Testis (tissue), 5 donors: Measurements from ENCODE around the gene SDHAF2. TPM values are rescaled to one million over a fixed set of nuclear protein-coding genes. Genes with fewer than 3 reads are reported as not detected.
"Not testable (repeated sequence)": the region's sequence is repeated elsewhere in the genome, so short reads cannot be mapped to it uniquely, and the experiment has no call there.

Experiments
- DNase-seq: peaks from one replicate; pipeline ENCODE4 v3.0.0-alpha.2; 2019
- H3K27ac ChIP-seq, 2 donors: fragments of 200-600 bp; sonication (generic); one replicate each; pipeline ENCODE4 v1.5.1; 2019
- H3K27me3 ChIP-seq: fragments of 200-600 bp; sonication (generic); one replicate; pipeline ENCODE4 v1.5.1; 2019
- H3K36me3 ChIP-seq: fragments of 200-600 bp; sonication (generic); one replicate; pipeline ENCODE4 v1.5.1; 2017; ENCODE audit warnings: low read depth; ENCODE audit errors: missing control alignments
- H3K4me1 ChIP-seq: fragments of 200-600 bp; sonication (generic); one replicate; pipeline ENCODE4 v1.5.1; 2019
- H3K4me3 ChIP-seq, 2 donors: fragments of 200-600 bp; sonication (generic); one replicate each; pipeline ENCODE4 v1.5.1; 2017 to 2019
- H3K9me3 ChIP-seq: fragments of 200-600 bp; sonication (generic); one replicate; pipeline ENCODE4 v1.5.1; 2017
- CTCF ChIP-seq, 3 experiments: fragments of 450-650 bp in 2 of 3; fragments of 200-600 bp in 1 of 3; sonication (generic) in 1 of 3; IDR thresholded peaks; one replicate each; pipeline ENCODE4 v1.5.1; 2016 to 2019; ENCODE audit warnings: antibody characterized with exemption in 3 of 3, mild to moderate bottlenecking in 2 of 3, moderate library complexity in 1 of 3
- POLR2A ChIP-seq: fragments of 450-650 bp; IDR thresholded peaks from one replicate; pipeline ENCODE4 v1.6.1; 2017; ENCODE audit warnings: antibody characterized with exemption, mild to moderate bottlenecking, moderate library complexity
- WGBS, 2 donors: methylation state at CpG; one replicate each; pipeline ENCODE4 v1.1.5; 2018; 5-methylcytosine and 5-hydroxymethylcytosine counted together
- intact Hi-C: fragments of 100-400 bp; cut with DNase I; formaldehyde crosslinking; loops from one replicate; pipeline ENCODE4 v1.15.1; 2023; ENCODE audit warnings: low total_unique reads
- long read RNA-seq, 2 donors: transcript quantifications; one replicate each; lab custom pipeline, GENCODE V29; 2026
- polyA plus RNA-seq: library from polyadenylated mRNA; stranded (reverse); fragments of 350-450 nt; fragmentation: Illumina TruSeq; extraction: RNeasy Lipid Tissue Mini Kit (QIAGEN cat#74804); gene quantifications from one replicate; pipeline ENCODE4 v1.2.3, GENCODE V29; 2014; ENCODE audit warnings: low read depth, low replicate concordance; ENCODE audit not compliant: insufficient read depth
- total RNA-seq, 2 donors: library from RNA; depleted of rRNA; stranded (reverse); fragments of >200 nt; gene quantifications; one replicate each; pipeline ENCODE4 v1.2.3, GENCODE V29; 2016

The SDHAF2 gene
- 10 to 100 TPM; 66.2 to 85.4 TPM for total RNA-seq
- polyA plus RNA-seq: 46.8 TPM
- long read RNA-seq, donor 1, transcript SDHAF2-201 (4 exons, 2,033 nt): major isoform, 28 of 40 reads
- long read RNA-seq, donor 1, transcript SDHAF2-206 (2 exons, 835 nt): minor isoform, 5 of 40 reads
- long read RNA-seq, donor 1, partial matches to known transcripts: 5 of 40 reads
- long read RNA-seq, donor 1, other reads (novel, unspliced or antisense): 0 of 40 reads
- long read RNA-seq, donor 2, transcript SDHAF2-201 (4 exons, 2,033 nt): major isoform, 19 of 43 reads
- long read RNA-seq, donor 2, transcript SDHAF2-206 (2 exons, 835 nt): minor isoform, 7 of 43 reads
- long read RNA-seq, donor 2, partial matches to known transcripts: 13 of 43 reads
- long read RNA-seq, donor 2, other reads (novel, unspliced or antisense): 0 of 43 reads

- peaks cover 29% of the 10 kb centered on the region for H3K4me1 ChIP-seq
- H3K27ac ChIP-seq: peak within 1 kb of the TSS; percentile 98
- peak; percentile 98 for DNase-seq
- H3K9me3 ChIP-seq: no peaks in the 10 kb centered on the region
- 1 to 2% methylated on average over 10 to 78 of the region's 82 CpGs for WGBS, 2 donors
- TF ChIP-seq CTCF (IDR thresholded peaks at IDR 0.05): no peak
- peak; percentile 63 for TF ChIP-seq POLR2A
- peak within 1 kb of the TSS; percentile 92 to 98 for H3K4me3 ChIP-seq
- H3K27me3 ChIP-seq: no peaks in the 10 kb centered on the region
- no peaks in the 10 kb centered on the region for H3K36me3 ChIP-seq
- intact Hi-C loops: loop anchor here (10.0 kb wide), 1 partner anchor 95 kb away; the partner anchor contains the start of genes DDB1 and TKFC
These were observed at the start of gene SDHAF2, which contains the start of gene CPSF7 for GRCh38 chr11:61429691-61430582. Gene SDHAF2, plus strand, starts transcription at chr11:61430124. Its CDS starts 23 bp downstream, at chr11:61430147. Gene CPSF7, minus strand, starts transcription at chr11:61429975. Its CDS starts 740 bp downstream, at chr11:61429235.

- DNase-seq: no peak
- Histone ChIP-seq H3K4me1 (no peaks in the 10 kb centered on the region), H3K36me3 (no peaks in the 10 kb centered on the region), H3K4me3 (peak overlapping the region in 1 of 2 donors; percentile 10), H3K27ac (no peak overlapping the region), H3K27me3 (no peaks in the 10 kb centered on the region), H3K9me3 (no peaks in the 10 kb centered on the region)
- intact Hi-C loops: no loop called here
- no peak for TF ChIP-seq POLR2A
- TF ChIP-seq CTCF (IDR thresholded peaks at IDR 0.05): no peak
- 71 to 87% methylated on average over 9 of the region's 9 CpGs for WGBS, 2 donors
These were observed 49.0 kb upstream of the SDHAF2 start for GRCh38 chr11:61380884-61381283.

- H3K27me3 ChIP-seq, DNase-seq: not testable (repeated sequence)
These were observed 46.1 kb upstream of the SDHAF2 start for GRCh38 chr11:61383859-61384258.

GRCh38 chr11:61384271-61385242 lies 45.4 kb upstream of the SDHAF2 start:
- WGBS, 2 donors: 85 to 92% methylated on average over 15 of the region's 15 CpGs
- TF ChIP-seq CTCF (IDR thresholded peaks at IDR 0.05): peak in 2 of 3 experiments; percentile 14 to 20
- no peak for TF ChIP-seq POLR2A
- no peaks in the 10 kb centered on the region for H3K27me3 ChIP-seq
- H3K9me3 ChIP-seq: no peaks in the 10 kb centered on the region
- intact Hi-C loops: loop anchor here (5.0 kb wide), 1 partner anchor 47 kb away; no protein-coding TSS in a partner anchor
- H3K27ac ChIP-seq: no peak overlapping the region
- no peaks in the 10 kb centered on the region for H3K4me1 ChIP-seq
- DNase-seq: peak; percentile 42
- no peaks in the 10 kb centered on the region for H3K36me3 ChIP-seq
- no peak overlapping the region for H3K4me3 ChIP-seq

More at GRCh38 chr11:61383859-61384258, 46.1 kb upstream of the SDHAF2 start:
- H3K36me3 ChIP-seq, H3K4me1 ChIP-seq, H3K9me3 ChIP-seq, intact Hi-C loops, H3K4me3 ChIP-seq, H3K27ac ChIP-seq: not testable (repeated sequence)
- WGBS, 2 donors: 94 to 97% methylated on average over 5 of the region's 5 CpGs
